ENCODE results near the gene HTT-AS. TPM values are rescaled to one million over a fixed set of nuclear protein-coding genes. Genes with fewer than 3 reads are reported as not detected.

The HTT-AS gene
- total RNA-seq, 1 donor from 2014 or later: not detected

DNA sequence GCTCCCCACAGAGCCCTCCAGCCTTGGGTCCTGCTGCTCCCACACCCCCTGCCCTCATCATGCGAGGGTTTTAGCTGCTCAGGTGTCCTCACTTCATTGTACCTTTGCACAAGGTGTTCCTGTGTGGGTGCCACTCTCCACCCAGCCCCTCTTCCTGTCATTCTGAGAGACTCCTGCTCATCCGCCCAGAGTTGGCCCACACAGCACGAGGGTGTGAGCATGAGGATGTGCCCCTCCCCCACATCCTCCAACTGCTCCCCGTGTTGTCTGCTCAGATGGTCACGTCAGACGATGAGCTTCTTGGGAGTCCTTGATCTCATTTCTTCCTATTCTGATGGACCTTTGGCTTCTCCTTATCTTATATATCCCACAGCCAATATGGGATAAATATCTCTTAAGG, 53.2 kb downstream of the HTT-AS start:
- no peaks in the 10 kb centered on the region for H3K27me3 ChIP-seq (ENCODE audit: control insufficient read depth, insufficient read depth, low read length)
- no peak for FAIRE-seq
- TF ChIP-seq, protein P1, sequence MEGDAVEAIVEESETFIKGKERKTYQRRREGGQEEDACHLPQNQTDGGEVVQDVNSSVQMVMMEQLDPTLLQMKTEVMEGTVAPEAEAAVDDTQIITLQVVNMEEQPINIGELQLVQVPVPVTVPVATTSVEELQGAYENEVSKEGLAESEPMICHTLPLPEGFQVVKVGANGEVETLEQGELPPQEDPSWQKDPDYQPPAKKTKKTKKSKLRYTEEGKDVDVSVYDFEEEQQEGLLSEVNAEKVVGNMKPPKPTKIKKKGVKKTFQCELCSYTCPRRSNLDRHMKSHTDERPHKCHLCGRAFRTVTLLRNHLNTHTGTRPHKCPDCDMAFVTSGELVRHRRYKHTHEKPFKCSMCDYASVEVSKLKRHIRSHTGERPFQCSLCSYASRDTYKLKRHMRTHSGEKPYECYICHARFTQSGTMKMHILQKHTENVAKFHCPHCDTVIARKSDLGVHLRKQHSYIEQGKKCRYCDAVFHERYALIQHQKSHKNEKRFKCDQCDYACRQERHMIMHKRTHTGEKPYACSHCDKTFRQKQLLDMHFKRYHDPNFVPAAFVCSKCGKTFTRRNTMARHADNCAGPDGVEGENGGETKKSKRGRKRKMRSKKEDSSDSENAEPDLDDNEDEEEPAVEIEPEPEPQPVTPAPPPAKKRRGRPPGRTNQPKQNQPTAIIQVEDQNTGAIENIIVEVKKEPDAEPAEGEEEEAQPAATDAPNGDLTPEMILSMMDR (IDR thresholded peaks at IDR 0.05; ENCODE audit: insufficient read depth, low read length, severe bottlenecking): no peak
- no peaks in the 10 kb centered on the region for H3K36me3 ChIP-seq (ENCODE audit: control insufficient read depth, insufficient read depth, low read length)
- no peak overlapping the region for H3K4me3 ChIP-seq (ENCODE audit: low read depth, low read length)
- no peak for DNase-seq (ENCODE audit: low read depth)

DNA sequence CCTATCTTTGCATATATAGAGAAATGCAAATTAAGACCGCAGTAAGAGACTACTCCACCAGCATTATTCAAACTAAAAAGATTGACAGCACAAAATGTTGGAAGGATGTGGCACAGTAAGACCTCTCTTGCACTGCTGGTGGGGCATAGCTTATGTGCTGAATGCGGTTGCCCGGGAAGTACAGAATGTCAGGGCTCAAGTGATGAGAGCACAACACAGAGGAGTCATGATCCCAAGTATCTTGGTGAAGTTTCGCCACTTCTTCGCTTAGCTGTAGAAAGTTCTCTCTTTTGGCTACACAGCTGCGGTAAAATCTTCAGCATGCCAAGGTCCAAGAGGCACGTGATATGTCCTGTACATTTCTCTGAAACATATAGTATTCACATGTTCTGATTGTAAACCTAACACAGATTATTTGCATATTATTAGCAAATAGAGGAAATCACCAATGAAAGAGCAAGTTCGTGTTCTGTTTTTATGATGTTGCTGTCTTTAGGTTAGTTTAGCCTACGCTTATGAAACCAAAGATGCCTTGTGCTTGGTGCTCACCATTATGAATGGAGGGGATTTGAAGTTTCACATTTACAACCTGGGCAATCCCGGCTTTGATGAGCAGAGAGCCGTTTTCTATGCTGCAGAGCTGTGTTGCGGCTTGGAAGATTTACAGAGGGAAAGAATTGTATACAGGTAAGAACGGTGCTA, 55.0 kb downstream of the HTT-AS start:
- TF ChIP-seq, protein P1 (IDR thresholded peaks at IDR 0.05; ENCODE audit: insufficient read depth, low read length, severe bottlenecking): no peak
- FAIRE-seq (no peak), DNase-seq (ENCODE audit: low read depth) (no peak)

DNA sequence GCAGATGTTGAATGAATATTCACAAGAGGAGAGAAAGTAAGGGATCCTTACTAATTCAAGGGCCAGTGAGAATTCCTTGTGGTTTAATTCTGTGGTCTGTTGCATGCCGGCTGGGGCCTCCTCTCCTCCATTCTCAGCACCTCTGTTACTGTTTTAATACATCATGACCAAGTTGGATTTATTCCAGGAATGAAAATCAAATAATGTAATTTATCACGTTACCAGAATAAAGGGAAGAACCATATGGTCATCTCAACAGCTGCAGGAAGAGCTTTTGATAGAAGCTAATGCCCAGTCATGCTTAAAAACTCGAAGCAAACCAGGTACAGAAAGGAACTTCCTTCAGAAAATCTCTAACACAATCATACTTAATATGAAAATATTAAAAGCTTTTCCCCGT, 56.8 kb downstream of the HTT-AS start:
- Histone ChIP-seq H3K27me3 (ENCODE audit: control insufficient read depth, insufficient read depth, low read length) (no peaks in the 10 kb centered on the region), H3K36me3 (ENCODE audit: control insufficient read depth, insufficient read depth, low read length) (no peaks in the 10 kb centered on the region), H3K4me3 (ENCODE audit: low read depth, low read length) (no peak overlapping the region)
- TF ChIP-seq, protein P1 (IDR thresholded peaks at IDR 0.05; ENCODE audit: insufficient read depth, low read length, severe bottlenecking): no peak
- no peak for DNase-seq (ENCODE audit: low read depth)
- FAIRE-seq: no peak

More for the DNA sequence above, 55.0 kb downstream of the HTT-AS start:
- Histone ChIP-seq H3K36me3 (ENCODE audit: control insufficient read depth, insufficient read depth, low read length) (no peaks in the 10 kb centered on the region), H3K4me3 (ENCODE audit: low read depth, low read length) (no peak overlapping the region), H3K27me3 (ENCODE audit: control insufficient read depth, insufficient read depth, low read length) (no peaks in the 10 kb centered on the region)

DNA sequence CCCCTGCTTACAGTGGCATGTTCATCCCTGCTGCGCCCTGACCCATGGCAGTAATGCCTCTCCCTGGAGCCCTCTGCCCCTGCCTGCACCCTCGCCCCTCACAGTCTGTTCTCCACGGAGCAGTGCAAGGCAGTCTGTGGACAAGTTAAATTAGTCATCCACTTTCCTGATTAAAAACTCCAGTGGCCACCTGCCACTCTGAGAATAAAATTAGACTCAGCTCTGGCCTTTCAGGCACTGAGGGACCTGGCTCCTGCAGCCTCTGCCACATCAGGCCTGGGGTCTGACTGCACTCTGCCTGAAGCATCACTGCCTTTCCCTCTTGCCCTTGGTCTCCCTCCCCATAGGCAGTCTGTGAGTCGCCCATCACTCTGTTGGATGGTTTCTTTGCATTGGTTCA, 57.4 kb downstream of the HTT-AS start:
- Histone ChIP-seq H3K27me3 (ENCODE audit: control insufficient read depth, insufficient read depth, low read length) (no peaks in the 10 kb centered on the region), H3K36me3 (ENCODE audit: control insufficient read depth, insufficient read depth, low read length) (no peaks in the 10 kb centered on the region), H3K4me3 (ENCODE audit: low read depth, low read length) (no peak overlapping the region)
- TF ChIP-seq, protein P1 (IDR thresholded peaks at IDR 0.05; ENCODE audit: insufficient read depth, low read length, severe bottlenecking): no peak
- FAIRE-seq: no peak
- no peak for DNase-seq (ENCODE audit: low read depth)

DNA sequence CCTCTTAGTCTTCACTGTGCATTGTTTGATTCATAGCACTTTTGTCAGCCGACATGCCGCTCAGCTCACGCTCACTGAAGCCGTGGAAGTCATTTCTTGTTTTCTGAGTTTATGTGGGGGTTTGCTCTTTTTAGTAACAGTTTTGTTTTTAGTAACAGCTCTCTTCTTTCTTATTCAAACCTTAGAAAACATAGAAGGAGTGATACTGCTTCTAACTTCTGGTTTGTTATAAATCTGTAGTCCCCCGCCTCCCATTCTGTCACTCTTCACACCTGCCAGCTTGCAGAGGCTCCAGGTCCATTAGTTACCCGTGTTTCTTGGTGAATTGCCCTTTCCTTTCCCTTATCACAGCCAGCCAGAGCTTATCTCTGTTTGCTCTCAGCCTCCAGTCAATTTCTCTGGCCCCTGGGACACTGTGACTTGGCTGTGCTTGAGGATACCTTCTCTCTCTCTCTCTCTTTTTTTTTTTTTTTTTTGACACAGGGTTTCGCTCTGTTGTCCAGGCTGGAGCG, 60.4 kb downstream of the HTT-AS start:
- Histone ChIP-seq H3K36me3 (ENCODE audit: control insufficient read depth, insufficient read depth, low read length) (no peaks in the 10 kb centered on the region), H3K27me3 (ENCODE audit: control insufficient read depth, insufficient read depth, low read length) (no peaks in the 10 kb centered on the region), H3K4me3 (ENCODE audit: low read depth, low read length) (no peak overlapping the region)
- FAIRE-seq (no peak), DNase-seq (ENCODE audit: low read depth) (no peak)
- TF ChIP-seq, protein P1 (IDR thresholded peaks at IDR 0.05; ENCODE audit: insufficient read depth, low read length, severe bottlenecking): no peak

Other genes with a start within 250 kb of the HTT-AS start
- 71.9 and 113 TPM in 2 replicates for gene ADD1, start 230.7 kb downstream of the HTT-AS start, total RNA-seq
- gene NOP14, start 111.1 kb downstream of the HTT-AS start, total RNA-seq: 20.9 and 31.1 TPM in 2 replicates
- 1.4 and 3.7 TPM in 2 replicates for gene GRK4, start 111.0 kb downstream of the HTT-AS start, total RNA-seq
- gene HTT, start 143 bp upstream of the HTT-AS start, total RNA-seq: 24.0 and 28.4 TPM in 2 replicates
- gene MSANTD1, start 174.6 kb upstream of the HTT-AS start, total RNA-seq: 0.26 and 0.64 TPM in 2 replicates
- 34.2 and 41.7 TPM in 2 replicates for gene RGS12, start 218.5 kb upstream of the HTT-AS start, total RNA-seq